GM19324 (cell line): ENCODE measurements around the gene ANO9.

ENCODE experiments used
- ATAC-seq: cut with Tn5 transposase; IDR thresholded peaks from one replicate; pipeline ENCODE4 v1.9.1; 2021; ENCODE audit warnings: mild to moderate bottlenecking, moderate library complexity; ENCODE audit not compliant: unreplicated experiment, low FRiP score

ANO9 gene

DNA sequence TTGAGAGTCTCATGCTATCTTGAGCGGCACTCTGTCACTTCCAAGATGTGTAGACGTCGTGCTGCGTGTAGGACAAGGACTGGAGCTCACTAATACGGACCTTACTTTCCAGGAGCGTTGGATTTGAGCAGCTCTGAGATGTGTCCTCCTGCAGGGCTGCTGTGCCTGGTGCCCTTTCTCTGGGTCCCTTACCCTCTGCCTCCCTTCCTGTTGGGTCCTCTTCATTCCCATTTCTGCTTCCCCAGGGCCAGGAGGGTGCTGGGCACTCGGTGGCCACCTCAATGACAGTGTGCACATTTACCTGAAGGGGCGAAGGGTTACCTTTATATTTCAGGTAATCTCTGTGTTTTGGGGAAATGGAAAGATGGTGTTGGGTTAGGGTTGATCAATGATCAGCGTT, 12.2 kb upstream of the ANO9 start:
- no peak for ATAC-seq

DNA sequence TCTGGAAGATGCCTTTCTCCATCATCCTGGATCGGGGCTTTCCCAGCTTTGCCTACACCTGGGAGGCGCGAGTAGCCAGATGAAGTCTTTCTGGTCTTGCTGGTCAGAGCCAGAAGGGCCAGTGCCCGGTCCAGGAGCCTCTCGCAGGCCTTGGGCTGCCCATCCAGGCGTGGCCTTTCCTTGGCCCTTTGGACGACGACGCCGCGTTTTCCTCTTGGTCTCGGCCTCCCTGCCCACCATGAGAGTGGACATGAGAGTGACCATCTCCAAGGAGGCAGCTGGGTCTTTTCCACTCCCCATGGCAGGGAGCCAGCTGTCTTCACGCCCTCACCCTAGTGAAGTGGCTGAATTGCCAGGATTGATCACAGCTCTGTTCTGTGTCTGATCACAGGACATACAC, 11.8 kb upstream of the ANO9 start:
- ATAC-seq, result no peak

DNA sequence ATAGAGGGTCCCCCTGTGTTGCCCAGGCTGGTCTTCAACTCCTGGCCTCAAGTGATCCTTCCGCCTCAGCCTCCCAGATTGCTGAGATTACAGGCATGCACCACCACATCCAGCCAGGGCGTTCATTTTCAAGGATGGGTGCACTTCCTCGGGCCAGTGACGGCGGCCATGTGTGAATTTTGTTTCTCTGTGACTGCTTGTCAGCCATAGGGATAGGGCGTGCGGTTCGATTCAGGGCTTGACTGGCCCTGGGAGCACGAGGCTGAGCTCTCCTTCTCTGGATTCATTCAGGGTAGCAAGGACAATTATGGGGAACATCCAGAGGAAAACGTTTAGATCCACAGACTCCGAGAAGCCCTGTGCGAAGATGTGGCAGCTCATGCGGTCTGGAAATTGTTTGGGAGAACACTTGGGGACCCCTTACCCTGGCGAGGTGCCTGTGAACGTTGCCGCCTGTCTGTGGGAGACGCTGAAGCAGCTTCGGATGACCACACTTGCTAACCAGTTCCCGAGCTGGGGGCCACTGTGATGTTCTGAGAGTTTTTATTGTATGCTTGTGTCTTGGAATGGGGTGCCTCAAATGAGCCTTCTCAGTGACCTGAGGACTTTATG, 11.2 kb upstream of the ANO9 start:
- ATAC-seq, result no peak

DNA sequence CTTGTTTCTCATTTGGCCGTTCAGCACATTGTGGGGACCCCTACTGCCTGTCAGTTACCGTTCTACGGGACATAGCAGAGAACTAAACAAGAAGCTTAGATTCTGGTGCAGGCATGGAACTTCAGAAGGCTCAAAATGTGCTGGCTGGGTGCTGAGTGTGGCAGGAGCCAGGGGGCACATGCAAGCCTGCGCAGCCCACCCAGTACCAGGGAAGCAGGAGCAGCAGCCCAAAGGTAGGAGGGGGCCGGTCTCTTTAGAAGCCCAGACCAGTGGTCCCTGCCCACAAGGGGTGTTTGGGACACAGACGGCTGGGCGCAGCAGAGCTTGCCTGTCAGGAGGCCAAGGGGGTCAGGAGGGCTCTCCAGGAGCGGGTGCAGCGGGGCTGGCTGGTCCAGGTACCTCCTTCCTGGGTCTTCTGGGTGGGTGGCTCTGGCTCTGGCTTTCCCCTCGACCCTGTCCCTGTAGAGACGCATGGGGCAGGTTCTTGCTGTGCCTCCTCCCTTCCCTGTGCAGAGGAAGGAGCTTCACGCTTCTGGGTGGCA, 10.5 kb upstream of the ANO9 start:
- ATAC-seq, result no peak

DNA sequence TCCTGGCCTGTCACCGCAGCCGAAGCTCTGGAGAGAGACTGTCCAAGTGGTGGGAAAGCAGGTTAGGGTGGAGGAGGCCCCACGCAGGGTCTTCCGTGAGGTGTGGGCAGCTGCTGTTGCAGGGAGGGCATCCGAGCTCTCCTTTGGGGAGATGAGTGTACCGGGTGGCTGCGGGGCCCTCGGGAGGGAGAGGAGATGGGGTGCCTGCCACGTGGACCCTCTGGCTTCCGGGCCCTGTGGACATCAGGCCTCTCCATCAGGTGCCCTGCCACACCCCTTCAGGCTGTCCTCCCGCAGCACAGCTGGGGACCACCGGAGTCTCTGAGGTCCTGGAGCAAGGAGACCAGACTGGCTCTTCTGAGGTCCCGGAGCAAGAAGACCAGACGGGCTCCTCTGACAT, 9.9 kb upstream of the ANO9 start:
- no peak for ATAC-seq

DNA sequence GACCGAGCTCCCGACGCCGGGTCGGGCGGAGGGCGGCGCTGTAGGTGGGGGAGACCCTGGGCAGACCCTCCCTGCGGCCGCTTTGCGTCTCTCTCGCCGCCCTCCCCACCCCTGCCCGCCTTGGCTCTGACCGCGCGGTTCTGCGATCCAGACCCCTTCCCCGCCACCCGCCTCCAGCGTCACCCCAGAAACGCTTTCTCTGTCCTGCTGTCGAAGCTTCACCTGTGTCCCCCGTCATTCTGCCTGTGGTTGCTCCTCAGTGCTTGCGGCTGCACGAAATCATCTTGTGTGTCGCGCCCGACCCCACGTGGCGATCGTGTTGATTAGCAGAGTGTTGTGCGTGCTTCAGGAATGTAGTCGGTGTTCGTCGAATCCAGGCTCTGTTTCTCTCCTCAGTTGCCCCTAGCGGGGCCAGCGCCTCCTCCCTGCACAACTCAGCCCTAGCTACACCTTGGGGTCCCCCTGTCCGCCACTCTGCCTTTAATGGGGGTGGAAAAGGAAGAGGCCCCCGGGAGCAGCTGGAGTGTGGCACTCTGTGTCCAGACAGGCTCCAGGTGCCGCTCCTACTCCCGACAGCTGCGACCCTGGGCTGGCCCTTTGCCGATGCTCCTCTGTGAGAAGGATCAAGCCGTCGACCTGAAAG, 9.1 kb upstream of the ANO9 start:
- peak; percentile 2 for ATAC-seq

DNA sequence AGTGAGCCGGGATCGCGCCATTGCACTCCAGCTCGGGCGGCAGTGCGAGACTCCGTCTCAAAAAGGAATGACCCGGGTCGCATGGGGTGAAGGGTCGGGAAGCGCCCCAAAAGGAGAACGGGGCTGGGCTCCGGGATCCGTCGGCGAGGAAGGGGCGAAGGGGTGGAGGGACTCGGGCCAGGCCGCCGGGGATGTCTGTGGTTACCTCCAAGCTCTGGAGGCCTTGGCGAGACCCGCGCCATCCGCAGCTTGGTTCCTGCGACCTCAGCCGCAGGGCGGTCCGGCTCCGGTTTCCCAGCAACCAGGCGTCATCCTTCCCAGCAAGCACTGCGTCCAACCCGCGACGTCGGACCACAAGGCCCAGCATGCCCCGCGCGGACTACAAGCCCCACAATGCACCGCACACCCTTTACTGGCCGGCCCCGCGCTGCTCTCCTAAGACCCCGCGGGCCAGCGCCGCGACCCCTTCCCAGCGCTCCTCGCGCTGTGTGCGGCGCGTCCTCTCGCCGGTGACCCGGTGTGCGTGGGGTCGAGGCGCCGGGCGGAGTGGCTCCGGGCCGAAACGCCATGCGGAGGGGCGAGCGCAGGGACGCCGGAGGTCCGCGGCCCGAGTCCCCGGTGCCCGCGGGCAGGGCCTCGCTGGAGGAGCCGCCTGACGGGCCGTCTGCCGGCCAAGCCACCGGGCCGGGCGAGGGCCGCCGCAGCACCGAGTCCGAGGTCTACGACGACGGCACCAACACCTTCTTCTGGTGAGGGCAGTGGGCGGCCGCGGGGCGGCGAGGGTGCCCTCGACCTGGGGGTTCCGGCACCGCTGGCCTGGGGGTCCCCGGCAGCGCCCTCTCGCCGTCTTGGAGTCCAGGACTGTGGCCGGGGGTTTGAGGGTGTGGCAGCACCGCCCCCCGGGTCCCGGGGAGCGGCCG, 8.3 kb upstream of the ANO9 start, which contains the start of gene PTDSS2:
TSS of gene PTDSS2 (plus strand) at position 391 of the 920 bp plus-strand sequence. CDS start at position 568, 177 bp downstream.
- ATAC-seq, result peak; percentile 82

DNA sequence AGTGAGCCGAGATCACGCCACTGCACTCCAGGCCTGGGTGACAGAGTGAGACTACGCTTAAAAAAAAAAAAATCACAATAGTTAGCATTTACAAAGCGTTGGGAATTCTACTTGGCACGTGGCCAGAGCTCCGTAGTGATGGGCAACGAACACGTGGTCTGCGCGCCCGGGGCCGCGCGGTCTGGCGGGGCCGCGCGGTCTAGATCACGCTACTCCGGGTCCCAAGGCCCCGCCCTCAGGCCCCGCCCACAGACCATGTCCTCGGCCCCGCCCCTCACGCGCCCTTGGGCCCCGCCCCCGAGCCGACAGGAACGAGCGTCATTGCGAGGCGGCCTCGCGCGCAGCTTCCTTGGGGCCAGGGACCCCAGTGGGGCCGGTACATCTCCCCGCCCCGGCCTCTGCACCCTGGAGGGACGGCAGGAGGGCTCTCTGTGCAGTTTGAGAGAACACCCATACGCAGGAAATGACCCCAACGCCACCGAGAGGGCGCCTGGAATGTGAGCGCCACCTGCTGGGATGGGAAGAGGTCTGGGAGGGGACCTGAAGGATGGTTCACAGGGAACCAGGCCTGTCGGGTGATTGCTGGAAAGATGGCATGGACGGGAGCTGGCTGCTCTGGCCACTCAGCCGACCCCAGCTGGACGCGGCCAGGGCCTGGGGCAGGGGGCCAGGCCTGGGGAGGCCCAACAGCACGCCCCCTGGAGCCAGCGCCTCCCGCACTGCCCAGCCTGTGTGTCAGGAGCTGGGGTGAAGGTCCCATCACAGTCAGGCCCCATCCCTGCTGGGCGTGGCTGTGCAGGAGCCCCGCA, 6.3 kb upstream of the ANO9 start:
- peak; percentile 57 for ATAC-seq

DNA sequence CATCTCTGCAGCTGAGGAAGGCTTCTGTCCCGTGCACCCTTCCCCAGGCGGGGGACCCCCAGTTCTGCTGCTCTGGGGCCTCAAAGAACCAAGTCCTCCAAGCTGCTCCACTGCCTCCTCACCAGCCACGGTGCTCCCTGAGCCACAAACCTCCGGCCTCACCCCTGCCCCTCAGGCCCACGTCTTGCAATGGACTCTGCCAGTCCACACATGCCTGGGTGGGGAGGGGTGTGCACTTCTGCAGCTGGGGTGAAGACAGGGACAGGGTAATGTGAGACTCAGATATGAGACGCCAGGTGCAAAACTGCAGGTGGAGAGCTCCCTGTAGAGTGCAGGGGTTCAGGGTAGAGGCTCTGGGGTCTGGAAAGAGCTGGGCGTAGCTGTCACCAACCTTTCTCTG, 5.1 kb upstream of the ANO9 start:
- no peak for ATAC-seq

DNA sequence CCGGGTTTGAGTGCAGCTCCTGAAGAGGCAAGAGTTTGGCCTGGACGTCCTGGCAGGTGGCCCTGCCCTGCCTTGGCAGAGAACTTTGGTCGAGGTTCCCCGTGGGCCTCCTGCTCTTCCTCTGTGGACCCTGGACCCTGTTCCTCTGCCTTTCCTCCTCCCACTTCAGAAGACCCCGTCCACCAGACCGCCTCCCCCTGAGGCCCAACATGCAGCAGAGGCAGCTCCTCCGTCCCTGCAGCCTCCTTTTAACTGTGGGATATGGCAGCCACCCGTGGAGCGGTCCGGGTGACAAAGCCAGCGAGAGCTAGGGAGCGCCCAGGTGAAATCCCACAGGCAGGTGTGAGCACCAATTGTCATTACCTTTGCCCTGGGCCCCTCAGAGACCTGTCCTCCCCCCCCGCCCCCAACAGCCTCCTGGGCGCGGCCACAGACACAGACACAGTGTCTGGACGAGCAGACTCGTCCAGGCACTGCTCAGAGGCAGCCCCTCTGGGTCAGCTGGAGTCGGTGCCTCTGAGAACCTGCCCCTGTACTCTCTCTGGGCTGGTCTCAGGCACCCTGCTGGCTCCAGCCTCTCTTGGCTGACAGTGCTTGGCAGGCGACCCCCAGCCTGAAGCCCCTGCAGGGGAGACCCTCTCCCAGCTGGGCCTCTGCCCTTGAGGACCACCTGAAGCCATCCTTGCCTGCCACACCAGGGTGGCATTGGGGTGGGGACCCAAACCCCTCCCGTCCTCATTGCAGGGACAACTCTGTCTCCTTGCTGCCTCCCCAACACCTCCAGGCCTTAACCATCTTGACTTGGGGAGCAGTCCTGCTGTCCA, 4.2 kb upstream of the ANO9 start:
- ATAC-seq, result no peak

DNA sequence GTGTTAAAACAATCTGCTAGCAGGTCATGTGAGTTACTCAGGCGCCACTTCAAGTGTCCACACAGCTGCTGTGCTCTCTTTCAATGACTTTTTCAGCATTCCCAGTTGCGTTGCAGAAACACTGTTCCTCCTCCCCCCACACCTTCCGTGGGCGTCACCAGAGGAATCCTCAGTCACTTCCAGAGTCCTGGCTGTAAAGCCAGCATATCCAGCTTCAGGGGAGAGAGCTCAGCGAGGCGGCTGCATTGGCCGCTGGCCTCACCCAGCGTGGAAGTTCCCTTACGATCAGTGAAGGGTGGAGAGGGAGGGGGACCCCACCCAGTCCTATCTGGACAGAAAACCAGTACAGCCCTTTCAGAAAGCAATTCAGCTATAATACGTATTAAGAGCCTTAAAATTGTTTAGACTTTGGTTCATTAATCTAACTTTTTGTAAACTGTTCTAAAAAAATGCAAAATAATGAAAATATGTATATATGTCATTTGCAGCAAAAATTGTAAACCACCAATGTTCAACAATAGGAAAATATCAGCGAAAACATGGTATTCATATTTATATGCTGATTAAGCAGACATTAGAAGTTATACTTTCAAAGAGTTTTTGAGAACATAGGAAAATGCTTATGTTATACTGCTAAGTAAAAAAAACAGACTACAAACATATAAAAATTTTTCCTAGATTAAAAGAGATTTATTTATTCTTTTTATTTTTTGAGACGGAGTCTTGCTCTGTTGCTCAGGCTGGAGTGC, 2.8 kb upstream of the ANO9 start:
- no peak for ATAC-seq

DNA sequence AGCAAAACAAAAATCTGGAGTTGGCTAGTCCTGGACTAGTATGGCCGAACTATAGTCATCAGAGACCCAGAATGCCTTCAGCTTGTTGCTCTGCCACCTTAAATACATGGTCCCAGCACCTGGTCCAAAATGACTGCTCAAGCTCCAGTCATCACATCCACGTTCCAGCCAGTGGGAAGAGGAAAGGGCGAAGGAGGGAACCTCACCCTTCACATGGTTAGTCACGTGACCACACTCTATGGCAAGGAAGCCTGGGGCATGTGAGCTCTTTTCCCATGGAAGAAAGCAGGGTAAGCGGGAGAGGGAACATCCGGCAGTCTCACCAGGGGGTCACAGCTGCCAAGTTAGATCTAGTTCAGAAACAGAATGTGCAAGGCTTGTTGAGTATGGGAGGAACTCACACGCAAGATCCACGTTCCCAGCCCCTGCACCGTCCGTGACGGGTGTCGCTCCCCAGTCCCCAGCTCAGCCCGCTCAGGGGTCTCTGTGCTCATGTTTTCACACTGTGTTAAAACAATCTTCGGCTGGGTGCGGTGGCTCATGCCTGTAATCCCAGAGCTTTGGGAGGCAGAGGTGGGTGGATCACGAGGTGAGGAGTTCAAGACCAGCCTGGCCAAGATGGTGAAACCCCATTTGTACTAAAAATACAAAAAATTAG, 1.9 kb upstream of the ANO9 start:
- no peak for ATAC-seq

DNA sequence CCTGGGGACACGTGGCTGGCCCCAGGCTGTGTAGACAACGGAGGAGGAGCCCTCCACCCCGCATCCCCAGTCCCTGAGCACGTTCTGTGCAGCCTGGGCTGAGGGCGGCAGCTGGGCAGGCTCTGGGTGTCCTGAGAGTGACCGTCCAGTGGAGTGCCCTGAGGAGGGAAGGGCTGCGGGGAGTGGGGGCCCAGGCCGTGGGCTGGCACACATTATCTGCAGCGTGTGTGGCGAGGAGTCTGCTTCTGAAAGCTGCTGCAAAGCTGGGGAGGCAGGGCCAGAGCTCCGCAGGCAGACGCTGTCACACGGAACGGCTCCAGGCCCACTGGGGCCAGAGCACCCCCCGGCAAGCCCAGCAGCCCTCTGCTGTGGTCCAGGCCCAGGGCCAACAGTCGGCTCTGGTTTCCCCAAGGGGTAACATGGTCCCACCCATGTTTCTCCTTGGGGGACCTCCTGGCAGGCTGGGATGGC, 835 bp upstream of the ANO9 start:
- ATAC-seq, result no peak

DNA sequence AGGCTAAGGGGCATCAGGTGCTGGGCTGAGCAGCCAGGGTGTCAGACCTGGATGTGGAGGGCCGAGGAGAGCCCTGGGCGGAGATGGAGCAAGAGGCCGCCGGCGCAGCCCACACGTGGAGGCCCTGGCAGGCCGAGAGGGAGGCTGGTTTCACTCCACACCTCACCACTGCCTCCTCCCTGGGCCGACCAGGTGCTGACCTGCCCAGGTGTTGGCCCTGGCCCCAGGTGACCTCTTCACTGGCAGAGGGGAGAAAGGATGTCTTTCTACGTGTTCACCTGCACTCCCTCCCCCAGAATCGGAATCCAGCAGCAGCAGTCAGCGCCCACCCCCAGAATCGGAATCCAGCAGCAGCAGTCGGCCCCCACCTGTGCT, 781 bp downstream of the ANO9 start:
- ATAC-seq, result no peak

DNA sequence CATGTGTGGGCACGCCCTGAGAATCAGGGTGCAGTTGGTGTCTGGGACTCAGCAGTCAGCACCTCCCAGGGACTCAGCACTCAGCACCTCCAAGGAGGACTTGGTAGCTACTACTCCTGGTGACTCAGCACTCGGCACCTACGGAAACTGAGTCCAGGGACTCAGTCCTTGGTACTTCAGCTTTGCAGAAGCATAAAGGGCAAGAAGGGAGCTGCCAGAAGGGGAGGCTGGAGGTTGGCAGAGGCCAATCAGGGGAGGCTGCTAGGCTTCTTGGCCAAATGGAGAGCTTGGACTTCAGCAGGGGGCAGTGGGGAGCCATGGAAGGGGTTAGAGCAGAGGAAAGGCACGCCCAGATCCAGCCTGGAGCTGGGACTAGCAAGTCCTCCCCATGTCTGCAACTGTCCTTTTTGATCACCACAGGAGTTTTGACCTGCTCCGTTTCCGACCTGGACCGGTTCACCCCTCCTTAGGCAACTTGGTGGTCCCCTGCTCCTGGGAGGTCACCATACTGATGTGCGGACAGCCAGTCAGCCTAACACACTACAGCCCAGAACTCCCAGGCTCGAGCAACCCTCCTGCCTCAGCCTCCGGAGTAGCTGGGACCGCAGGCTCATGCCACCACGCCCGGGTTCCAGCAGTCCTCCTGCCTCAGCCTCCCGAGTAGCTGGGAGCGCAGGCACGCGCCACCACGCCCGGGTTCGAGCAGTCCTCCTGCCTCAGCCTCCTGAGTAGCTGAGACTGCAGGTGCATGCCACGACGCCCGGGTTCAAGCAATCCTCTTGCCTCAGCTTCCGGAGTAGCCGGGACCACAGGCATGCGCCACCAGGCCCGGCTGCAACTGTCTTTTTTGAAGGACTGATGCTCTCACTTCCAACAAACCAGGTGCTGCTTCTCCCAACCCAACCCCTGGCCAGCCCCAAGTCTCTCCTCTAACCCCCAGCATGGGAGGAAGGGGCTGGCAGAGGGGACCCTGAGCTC, 1.5 kb downstream of the ANO9 start:
- no peak for ATAC-seq

DNA sequence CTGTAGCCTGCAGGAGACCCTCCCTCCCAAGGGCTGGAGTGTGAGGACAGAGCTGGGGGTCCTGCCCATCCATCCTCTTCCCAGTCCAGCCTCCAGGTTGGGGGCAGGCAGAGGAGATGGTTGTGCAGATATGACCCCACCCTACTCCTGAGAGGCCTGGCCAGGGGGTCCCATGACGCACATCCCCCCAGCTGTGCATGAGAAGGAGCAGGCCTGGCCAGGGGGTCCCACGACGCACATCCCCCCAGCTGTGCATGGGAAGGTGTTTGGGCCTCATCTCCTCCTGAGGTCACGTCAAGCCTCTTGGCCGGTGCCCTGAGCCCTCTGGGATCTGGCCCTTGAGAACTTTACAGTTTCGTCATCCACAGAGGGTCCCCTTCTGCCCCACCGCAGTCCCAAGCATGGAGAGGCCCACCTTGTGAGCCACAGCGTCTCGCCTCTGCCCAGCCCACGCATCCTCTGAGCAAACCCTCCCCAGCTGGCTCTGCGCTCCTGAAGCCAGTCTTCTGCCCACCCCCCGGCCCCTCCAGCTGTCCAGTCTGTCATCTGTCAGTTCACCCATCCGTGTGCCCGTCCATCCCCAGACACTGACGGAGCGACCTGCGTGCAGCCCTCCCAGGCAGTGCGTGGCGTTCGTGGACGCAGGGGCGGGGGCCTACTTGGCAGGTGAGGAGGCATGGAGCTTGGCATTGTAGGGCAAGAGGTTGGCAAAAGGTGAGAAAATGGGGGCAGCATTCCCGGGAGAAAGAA, 2.3 kb downstream of the ANO9 start:
- ATAC-seq, result no peak
